ENCODE results near the gene TPRG1. TPM values are rescaled to one million over a fixed set of nuclear protein-coding genes. Genes with fewer than 3 reads are reported as not detected.
A peak's percentile ranks its signal among the peaks of the same experiment; 100 is the strongest.

Gene TPRG1
- total RNA-seq, 2 donors from 2014 or later, result 0.69 to 1.3 TPM

GRCh38 chr3:189267981-189268613 lies 96.3 kb downstream of the TPRG1 start:
- Histone ChIP-seq H3K27ac (ENCODE audit: low read depth, low read length) (no peak overlapping the region), H3K4me1 (ENCODE audit: control insufficient read depth, insufficient read depth, low read length) (no peaks in the 10 kb centered on the region), H3K36me3 (ENCODE audit: control insufficient read depth, insufficient read depth, low read length) (no peaks in the 10 kb centered on the region), H3K27me3 (ENCODE audit: control insufficient read depth, insufficient read depth, low read length, poor library complexity, severe bottlenecking) (peaks cover 22% of the 10 kb centered on the region), H3K9me3 (ENCODE audit: control insufficient read depth, low read length) (no peaks in the 10 kb centered on the region), H3K9ac (ENCODE audit: extremely low read depth, low read length, poor library complexity, severe bottlenecking) (no peak overlapping the region), H3K4me3 (ENCODE audit: low read length) (no peak overlapping the region)
- Mint-ChIP-seq H3K4me3 (no peak overlapping the region), H3K9me3 (no peaks in the 10 kb centered on the region), H3K27ac (no peak overlapping the region), H3K4me1 (no peaks in the 10 kb centered on the region), H3K27me3 (ENCODE audit: insufficient read depth) (no peaks in the 10 kb centered on the region), H3K36me3 (ENCODE audit: low read depth) (no peaks in the 10 kb centered on the region)
- DNase-seq, result peak; percentile 51
- WGBS, 2 experiments (ENCODE audit: insufficient coverage in 1 of 2, insufficient read length in 1 of 2), result 89 to 100% methylated on average over 5 to 7 of the region's 7 CpGs
- TF ChIP-seq, protein P1, sequence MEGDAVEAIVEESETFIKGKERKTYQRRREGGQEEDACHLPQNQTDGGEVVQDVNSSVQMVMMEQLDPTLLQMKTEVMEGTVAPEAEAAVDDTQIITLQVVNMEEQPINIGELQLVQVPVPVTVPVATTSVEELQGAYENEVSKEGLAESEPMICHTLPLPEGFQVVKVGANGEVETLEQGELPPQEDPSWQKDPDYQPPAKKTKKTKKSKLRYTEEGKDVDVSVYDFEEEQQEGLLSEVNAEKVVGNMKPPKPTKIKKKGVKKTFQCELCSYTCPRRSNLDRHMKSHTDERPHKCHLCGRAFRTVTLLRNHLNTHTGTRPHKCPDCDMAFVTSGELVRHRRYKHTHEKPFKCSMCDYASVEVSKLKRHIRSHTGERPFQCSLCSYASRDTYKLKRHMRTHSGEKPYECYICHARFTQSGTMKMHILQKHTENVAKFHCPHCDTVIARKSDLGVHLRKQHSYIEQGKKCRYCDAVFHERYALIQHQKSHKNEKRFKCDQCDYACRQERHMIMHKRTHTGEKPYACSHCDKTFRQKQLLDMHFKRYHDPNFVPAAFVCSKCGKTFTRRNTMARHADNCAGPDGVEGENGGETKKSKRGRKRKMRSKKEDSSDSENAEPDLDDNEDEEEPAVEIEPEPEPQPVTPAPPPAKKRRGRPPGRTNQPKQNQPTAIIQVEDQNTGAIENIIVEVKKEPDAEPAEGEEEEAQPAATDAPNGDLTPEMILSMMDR (conservative IDR thresholded peaks at IDR 0.05), result peak; percentile 67

GRCh38 chr3:189269365-189269764 lies 97.6 kb downstream of the TPRG1 start:
- 79 to 91% methylated on average over 3 of the region's 3 CpGs for WGBS, 2 experiments (ENCODE audit: insufficient coverage in 1 of 2, insufficient read length in 1 of 2)
- TF ChIP-seq, protein P1 (conservative IDR thresholded peaks at IDR 0.05), result no peak
- DNase-seq, result no peak
- Histone ChIP-seq H3K9me3 (ENCODE audit: control insufficient read depth, low read length) (no peaks in the 10 kb centered on the region), H3K36me3 (ENCODE audit: control insufficient read depth, insufficient read depth, low read length) (no peaks in the 10 kb centered on the region), H3K4me3 (ENCODE audit: low read length) (no peak overlapping the region), H3K4me1 (ENCODE audit: control insufficient read depth, insufficient read depth, low read length) (no peaks in the 10 kb centered on the region), H3K9ac (ENCODE audit: extremely low read depth, low read length, poor library complexity, severe bottlenecking) (no peak overlapping the region), H3K27ac (ENCODE audit: low read depth, low read length) (no peak overlapping the region), H3K27me3 (ENCODE audit: control insufficient read depth, insufficient read depth, low read length, poor library complexity, severe bottlenecking) (peaks cover 29% of the 10 kb centered on the region)
- Mint-ChIP-seq H3K27ac (no peak overlapping the region), H3K4me3 (no peak overlapping the region), H3K27me3 (ENCODE audit: insufficient read depth) (no peaks in the 10 kb centered on the region), H3K9me3 (no peaks in the 10 kb centered on the region), H3K4me1 (no peaks in the 10 kb centered on the region), H3K36me3 (ENCODE audit: low read depth) (no peaks in the 10 kb centered on the region)

DNA sequence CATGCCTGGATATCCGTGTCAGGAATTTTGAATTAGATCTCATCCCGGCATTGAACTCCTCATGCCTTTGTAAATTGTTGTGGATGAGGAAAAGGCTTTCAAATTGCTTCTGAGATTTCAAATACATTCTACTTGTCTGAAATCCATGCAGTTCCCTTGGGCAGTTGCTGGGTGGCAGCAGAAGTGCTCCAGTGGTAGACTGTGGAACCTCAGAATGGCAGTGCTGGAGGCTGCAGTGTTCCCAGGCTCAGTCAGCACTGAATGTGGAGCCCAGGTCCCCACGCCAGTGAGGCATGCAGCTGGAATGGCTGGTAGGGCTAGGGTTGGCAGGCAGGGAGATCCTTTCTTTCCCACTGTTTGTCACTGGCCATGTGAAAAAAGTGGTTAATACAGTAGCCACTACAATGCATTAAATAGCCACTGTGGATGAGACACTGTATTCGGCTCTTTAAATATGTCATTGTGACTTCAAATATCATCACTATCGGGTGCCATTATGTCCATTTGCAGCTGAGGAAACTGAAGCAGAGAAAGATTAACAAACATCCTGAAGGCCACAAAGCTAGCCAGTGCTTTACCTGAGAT lies 98.6 kb downstream of the TPRG1 start:
- no peaks in the 10 kb centered on the region for H3K36me3 Mint-ChIP-seq (ENCODE audit: low read depth)
- H3K27ac Mint-ChIP-seq, result no peak overlapping the region
- no peaks in the 10 kb centered on the region for H3K9me3 Mint-ChIP-seq
- Histone ChIP-seq H3K4me3 (ENCODE audit: low read length) (no peak overlapping the region), H3K27ac (ENCODE audit: low read depth, low read length) (no peak overlapping the region), H3K36me3 (ENCODE audit: control insufficient read depth, insufficient read depth, low read length) (no peaks in the 10 kb centered on the region), H3K27me3 (ENCODE audit: control insufficient read depth, insufficient read depth, low read length, poor library complexity, severe bottlenecking) (peaks cover 35% of the 10 kb centered on the region), H3K9ac (ENCODE audit: extremely low read depth, low read length, poor library complexity, severe bottlenecking) (no peak overlapping the region), H3K9me3 (ENCODE audit: control insufficient read depth, low read length) (no peaks in the 10 kb centered on the region), H3K4me1 (ENCODE audit: control insufficient read depth, insufficient read depth, low read length) (no peaks in the 10 kb centered on the region)
- TF ChIP-seq, protein P1 (conservative IDR thresholded peaks at IDR 0.05), result peak; percentile 75
- no peaks in the 10 kb centered on the region for H3K4me1 Mint-ChIP-seq
- peak; percentile 85 for DNase-seq
- no peak overlapping the region for H3K4me3 Mint-ChIP-seq
- H3K27me3 Mint-ChIP-seq (ENCODE audit: insufficient read depth), result peaks cover 1% of the 10 kb centered on the region
- WGBS, 2 experiments (ENCODE audit: insufficient coverage in 1 of 2, insufficient read length in 1 of 2), result 73 to 80% methylated on average over 4 to 5 of the region's 5 CpGs

All from endodermal cell (in vitro differentiated cells).